OCI-LY1 (cell line): ENCODE measurements around the gene TPGS2.

Experiments
- CTCF ChIP-seq: fragments of 200-600 bp; sonication (generic), shearing (Covaris generic); IDR thresholded peaks from 2 replicates; pipeline ENCODE4 v1.5.1; 2017; ENCODE audit warnings: mild to moderate bottlenecking, antibody characterized with exemption, low read length, moderate library complexity, mixed read lengths
- EZH2 ChIP-seq: fragments of 200-600 bp; sonication (generic), shearing (Covaris generic); IDR thresholded peaks from 2 replicates; pipeline ENCODE4 v1.8.0; 2017; ENCODE audit warnings: borderline replicate concordance, mixed run types, mild to moderate bottlenecking, antibody characterized with exemption, low read length, moderate library complexity, mixed read lengths

- TF ChIP-seq CTCF (no peak), EZH2 (no peak)
These were observed 70.2 kb downstream of the TPGS2 start for GRCh38 chr18:36758623-36759022.
